GM23338 (cell line): Measurements from ENCODE around the gene CDC45. TPM values are rescaled to one million over a fixed set of nuclear protein-coding genes. Genes with fewer than 3 reads are reported as not detected.

Experiments
- ATAC-seq: fragments of 200-7000 bp; cut with Tn5 transposase; 3 replicates; pipeline ENCODE4 v1.9.1; 2020
- DNase-seq: peaks from one replicate; pipeline ENCODE4 v3.0.0-alpha.2; 2015; ENCODE audit warnings: low spot score
- H2AFZ ChIP-seq: fragments of 200-600 bp; sonication (generic); 2 replicates; pipeline ENCODE4 v1.8.0; 2016; ENCODE audit warnings: antibody characterized with exemption, mild to moderate bottlenecking, moderate library complexity
- H3F3A ChIP-seq: fragments of 200-600 bp; sonication (generic); replicated peaks from 2 replicates; pipeline ENCODE4 v1.8.0; 2017; ENCODE audit warnings: antibody characterized with exemption, mixed run types, low read depth
- H3K27ac ChIP-seq: fragments of 200-600 bp; sonication (generic); 2 replicates; pipeline ENCODE4 v1.6.1; 2016; ENCODE audit warnings: low read depth
- H3K27me3 ChIP-seq: fragments of 200-600 bp; sonication (generic); 2 replicates; pipeline ENCODE4 v1.8.0; 2016; ENCODE audit warnings: mild to moderate bottlenecking, mixed run types, moderate library complexity; ENCODE audit not compliant: insufficient read depth
- H3K36me3 ChIP-seq: fragments of 200-600 bp; sonication (generic); 2 replicates; pipeline ENCODE4 v1.8.0; 2016; ENCODE audit warnings: mild to moderate bottlenecking; ENCODE audit not compliant: insufficient read depth
- H3K4me1 ChIP-seq: fragments of 200-600 bp; sonication (generic); 2 replicates; pipeline ENCODE4 v1.8.0; 2016; ENCODE audit warnings: mild to moderate bottlenecking, moderate library complexity; ENCODE audit not compliant: insufficient read depth
- H3K4me2 ChIP-seq: fragments of 200-600 bp; sonication (generic); 2 replicates; pipeline ENCODE4 v1.7.1; 2017; ENCODE audit warnings: mixed run types
- H3K4me3 ChIP-seq: fragments of 200-600 bp; sonication (generic); 2 replicates; pipeline ENCODE4 v1.6.1; 2016; ENCODE audit warnings: mixed run types
- H3K79me2 ChIP-seq: fragments of 200-600 bp; sonication (generic); replicated peaks from 2 replicates; pipeline ENCODE4 v1.8.0; 2017; ENCODE audit warnings: mild to moderate bottlenecking; ENCODE audit not compliant: insufficient read depth
- H3K9me2 ChIP-seq: fragments of 200-600 bp; sonication (generic); 2 replicates; pipeline ENCODE4 v1.8.0; 2017; ENCODE audit not compliant: insufficient read depth
- H4K20me1 ChIP-seq: fragments of 200-600 bp; sonication (generic); replicated peaks from 2 replicates; pipeline ENCODE4 v1.8.0; 2017; ENCODE audit warnings: mild to moderate bottlenecking; ENCODE audit not compliant: insufficient read depth
- H3K27ac Mint-ChIP-seq: 2 replicates; pipeline ENCODE4 v1.8.0; 2020; ENCODE audit warnings: inconsistent platforms, mild to moderate bottlenecking, moderate library complexity, mixed read lengths
- H3K27me3 Mint-ChIP-seq: 3 replicates; pipeline ENCODE4 v1.8.0; 2022; ENCODE audit warnings: low read depth, mild to moderate bottlenecking, moderate library complexity, mixed read lengths, inconsistent platforms; ENCODE audit not compliant: insufficient read depth, poor library complexity
- H3K36me3 Mint-ChIP-seq: 3 replicates; pipeline ENCODE4 v1.8.0; 2021; ENCODE audit warnings: low read depth, mild to moderate bottlenecking, inconsistent platforms, moderate library complexity, mixed read lengths
- H3K4me1 Mint-ChIP-seq: 3 replicates; pipeline ENCODE4 v1.8.0; 2020; ENCODE audit warnings: mild to moderate bottlenecking, inconsistent platforms, mixed read lengths
- H3K4me3 Mint-ChIP-seq: 3 replicates; pipeline ENCODE4 v1.8.0; 2021; ENCODE audit warnings: moderate library complexity, mild to moderate bottlenecking, inconsistent platforms, mixed read lengths
- H3K9me3 Mint-ChIP-seq: 3 replicates; pipeline ENCODE4 v1.8.0; 2020; ENCODE audit warnings: moderate library complexity, mild to moderate bottlenecking, inconsistent platforms, mixed read lengths
- CREB1 ChIP-seq: fragments of 250-450 bp; sonication (Bioruptor Pico); IDR thresholded peaks from 2 replicates; pipeline ENCODE4 v1.5.0; 2020; ENCODE audit warnings: low read depth, mild to moderate bottlenecking, moderate library complexity
- EZH2 ChIP-seq: fragments of 200-600 bp; sonication (generic); IDR thresholded peaks from one replicate; pipeline ENCODE4 v1.8.0; 2017; ENCODE audit warnings: antibody characterized with exemption, mild to moderate bottlenecking, low read depth; ENCODE audit not compliant: unreplicated experiment
- EZH2phosphoT487 ChIP-seq: fragments of 200-600 bp; sonication (generic); IDR thresholded peaks from one replicate; pipeline ENCODE4 v1.8.1; 2018; ENCODE audit warnings: antibody characterized with exemption; ENCODE audit not compliant: unreplicated experiment
- JUNB ChIP-seq: IDR thresholded peaks from one replicate; pipeline ENCODE4 v1.6.1; 2016; ENCODE audit warnings: antibody characterized with exemption; ENCODE audit not compliant: unreplicated experiment
- NANOG ChIP-seq: IDR thresholded peaks from 2 replicates; pipeline ENCODE4 v1.6.1; 2016; ENCODE audit warnings: antibody characterized with exemption, borderline replicate concordance
- POLR2AphosphoS5 ChIP-seq: IDR thresholded peaks from 2 replicates; pipeline ENCODE4 v1.6.1; 2016; ENCODE audit warnings: antibody characterized with exemption, low read depth
- ZNF114 ChIP-seq: fragments of 250-450 bp; sonication (Bioruptor Pico); IDR thresholded peaks from 2 replicates; pipeline ENCODE4 v1.5.0; 2020; ENCODE audit warnings: mild to moderate bottlenecking, moderate library complexity
- ZNF331 ChIP-seq: fragments of 250-450 bp; sonication (Bioruptor Pico); IDR thresholded peaks from 2 replicates; pipeline ENCODE4 v1.5.0; 2020; ENCODE audit warnings: low read depth, mild to moderate bottlenecking, moderate library complexity
- polyA plus RNA-seq: library from polyadenylated mRNA; unstranded; fragments of >200 nt; fragmentation: Nextera tagmentation; extraction: Ambion mirVana; gene quantifications from 2 replicates; pipeline ENCODE4 v1.2.1, GENCODE V29; 2016
- total RNA-seq: library from RNA; depleted of rRNA; stranded (reverse); fragments of >200 nt; shearing (Covaris generic); gene quantifications from 2 replicates; pipeline ENCODE4 v1.2.3, GENCODE V29; 2014
- TF ChIP-seq, protein P1 (sequence below): fragments of 250-450 bp; sonication (Bioruptor Pico); IDR thresholded peaks from 2 replicates; pipeline ENCODE4 v1.5.0; 2020; ENCODE audit warnings: mild to moderate bottlenecking, moderate library complexity
- TF ChIP-seq, protein P2 (sequence below): IDR thresholded peaks from 2 replicates; pipeline ENCODE4 v1.6.1; 2016; ENCODE audit warnings: antibody characterized with exemption

Gene CDC45
- total and polyA plus RNA-seq, 2 experiments from 2014 or later: 29.0 to 30.3 TPM

DNA sequence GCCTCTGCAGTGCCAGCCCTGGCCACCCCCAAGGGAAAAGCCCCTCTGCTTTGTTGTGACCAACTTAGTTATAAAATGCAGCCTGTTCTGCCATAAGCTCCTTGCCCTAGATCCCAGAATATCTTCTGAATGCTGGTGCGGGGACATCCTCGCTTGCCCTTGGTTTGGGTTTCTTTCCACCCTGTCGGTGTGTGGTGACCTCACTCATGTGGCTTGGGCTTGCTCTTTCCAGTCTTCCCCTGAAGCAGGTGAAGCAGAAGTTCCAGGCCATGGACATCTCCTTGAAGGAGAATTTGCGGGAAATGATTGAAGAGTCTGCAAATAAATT is 27.8 kb downstream of the CDC45 start:
- H3K4me1 ChIP-seq: no peaks in the 10 kb centered on the region
- no peak overlapping the region for H2AFZ ChIP-seq
- peaks cover 6% of the 10 kb centered on the region for H3K4me1 Mint-ChIP-seq
- H4K20me1 ChIP-seq: no peaks in the 10 kb centered on the region
- TF ChIP-seq POLR2AphosphoS5 (no peak), ZNF114 (no peak), ZNF331 (CRISPR knock-in tag) (no peak), EZH2 (no peak), CREB1 (no peak), EZH2phosphoT487 (no peak), JUNB (no peak), NANOG (no peak)
- TF ChIP-seq, protein P1, sequence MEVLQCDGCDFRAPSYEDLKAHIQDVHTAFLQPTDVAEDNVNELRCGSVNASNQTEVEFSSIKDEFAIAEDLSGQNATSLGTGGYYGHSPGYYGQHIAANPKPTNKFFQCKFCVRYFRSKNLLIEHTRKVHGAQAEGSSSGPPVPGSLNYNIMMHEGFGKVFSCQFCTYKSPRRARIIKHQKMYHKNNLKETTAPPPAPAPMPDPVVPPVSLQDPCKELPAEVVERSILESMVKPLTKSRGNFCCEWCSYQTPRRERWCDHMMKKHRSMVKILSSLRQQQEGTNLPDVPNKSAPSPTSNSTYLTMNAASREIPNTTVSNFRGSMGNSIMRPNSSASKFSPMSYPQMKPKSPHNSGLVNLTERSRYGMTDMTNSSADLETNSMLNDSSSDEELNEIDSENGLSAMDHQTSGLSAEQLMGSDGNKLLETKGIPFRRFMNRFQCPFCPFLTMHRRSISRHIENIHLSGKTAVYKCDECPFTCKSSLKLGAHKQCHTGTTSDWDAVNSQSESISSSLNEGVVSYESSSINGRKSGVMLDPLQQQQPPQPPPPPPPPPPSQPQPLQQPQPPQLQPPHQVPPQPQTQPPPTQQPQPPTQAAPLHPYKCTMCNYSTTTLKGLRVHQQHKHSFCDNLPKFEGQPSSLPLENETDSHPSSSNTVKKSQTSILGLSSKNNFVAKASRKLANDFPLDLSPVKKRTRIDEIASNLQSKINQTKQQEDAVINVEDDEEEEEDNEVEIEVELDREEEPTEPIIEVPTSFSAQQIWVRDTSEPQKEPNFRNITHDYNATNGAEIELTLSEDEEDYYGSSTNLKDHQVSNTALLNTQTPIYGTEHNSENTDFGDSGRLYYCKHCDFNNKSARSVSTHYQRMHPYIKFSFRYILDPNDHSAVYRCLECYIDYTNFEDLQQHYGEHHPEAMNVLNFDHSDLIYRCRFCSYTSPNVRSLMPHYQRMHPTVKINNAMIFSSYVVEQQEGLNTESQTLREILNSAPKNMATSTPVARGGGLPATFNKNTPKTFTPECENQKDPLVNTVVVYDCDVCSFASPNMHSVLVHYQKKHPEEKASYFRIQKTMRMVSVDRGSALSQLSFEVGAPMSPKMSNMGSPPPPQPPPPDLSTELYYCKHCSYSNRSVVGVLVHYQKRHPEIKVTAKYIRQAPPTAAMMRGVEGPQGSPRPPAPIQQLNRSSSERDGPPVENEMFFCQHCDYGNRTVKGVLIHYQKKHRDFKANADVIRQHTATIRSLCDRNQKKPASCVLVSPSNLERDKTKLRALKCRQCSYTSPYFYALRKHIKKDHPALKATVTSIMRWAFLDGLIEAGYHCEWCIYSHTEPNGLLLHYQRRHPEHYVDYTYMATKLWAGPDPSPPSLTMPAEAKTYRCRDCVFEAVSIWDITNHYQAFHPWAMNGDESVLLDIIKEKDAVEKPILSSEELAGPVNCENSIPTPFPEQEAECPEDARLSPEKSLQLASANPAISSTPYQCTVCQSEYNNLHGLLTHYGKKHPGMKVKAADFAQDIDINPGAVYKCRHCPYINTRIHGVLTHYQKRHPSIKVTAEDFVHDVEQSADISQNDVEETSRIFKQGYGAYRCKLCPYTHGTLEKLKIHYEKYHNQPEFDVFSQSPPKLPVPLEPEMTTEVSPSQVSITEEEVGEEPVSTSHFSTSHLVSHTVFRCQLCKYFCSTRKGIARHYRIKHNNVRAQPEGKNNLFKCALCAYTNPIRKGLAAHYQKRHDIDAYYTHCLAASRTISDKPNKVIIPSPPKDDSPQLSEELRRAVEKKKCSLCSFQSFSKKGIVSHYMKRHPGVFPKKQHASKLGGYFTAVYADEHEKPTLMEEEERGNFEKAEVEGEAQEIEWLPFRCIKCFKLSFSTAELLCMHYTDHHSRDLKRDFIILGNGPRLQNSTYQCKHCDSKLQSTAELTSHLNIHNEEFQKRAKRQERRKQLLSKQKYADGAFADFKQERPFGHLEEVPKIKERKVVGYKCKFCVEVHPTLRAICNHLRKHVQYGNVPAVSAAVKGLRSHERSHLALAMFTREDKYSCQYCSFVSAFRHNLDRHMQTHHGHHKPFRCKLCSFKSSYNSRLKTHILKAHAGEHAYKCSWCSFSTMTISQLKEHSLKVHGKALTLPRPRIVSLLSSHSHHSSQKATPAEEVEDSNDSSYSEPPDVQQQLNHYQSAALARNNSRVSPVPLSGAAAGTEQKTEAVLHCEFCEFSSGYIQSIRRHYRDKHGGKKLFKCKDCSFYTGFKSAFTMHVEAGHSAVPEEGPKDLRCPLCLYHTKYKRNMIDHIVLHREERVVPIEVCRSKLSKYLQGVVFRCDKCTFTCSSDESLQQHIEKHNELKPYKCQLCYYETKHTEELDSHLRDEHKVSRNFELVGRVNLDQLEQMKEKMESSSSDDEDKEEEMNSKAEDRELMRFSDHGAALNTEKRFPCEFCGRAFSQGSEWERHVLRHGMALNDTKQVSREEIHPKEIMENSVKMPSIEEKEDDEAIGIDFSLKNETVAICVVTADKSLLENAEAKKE (CRISPR knock-in tag): no peak
- TF ChIP-seq, protein P2, sequence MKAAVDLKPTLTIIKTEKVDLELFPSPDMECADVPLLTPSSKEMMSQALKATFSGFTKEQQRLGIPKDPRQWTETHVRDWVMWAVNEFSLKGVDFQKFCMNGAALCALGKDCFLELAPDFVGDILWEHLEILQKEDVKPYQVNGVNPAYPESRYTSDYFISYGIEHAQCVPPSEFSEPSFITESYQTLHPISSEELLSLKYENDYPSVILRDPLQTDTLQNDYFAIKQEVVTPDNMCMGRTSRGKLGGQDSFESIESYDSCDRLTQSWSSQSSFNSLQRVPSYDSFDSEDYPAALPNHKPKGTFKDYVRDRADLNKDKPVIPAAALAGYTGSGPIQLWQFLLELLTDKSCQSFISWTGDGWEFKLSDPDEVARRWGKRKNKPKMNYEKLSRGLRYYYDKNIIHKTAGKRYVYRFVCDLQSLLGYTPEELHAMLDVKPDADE: no peak
- H3K4me3 Mint-ChIP-seq: no peak overlapping the region
- no peaks in the 10 kb centered on the region for H3K36me3 ChIP-seq
- H3K27me3 ChIP-seq: no peaks in the 10 kb centered on the region
- H3K9me3 Mint-ChIP-seq: no peaks in the 10 kb centered on the region
- peaks cover 34% of the 10 kb centered on the region for H3K36me3 Mint-ChIP-seq
- H3K27ac Mint-ChIP-seq: no peak overlapping the region
- H3K27me3 Mint-ChIP-seq: peaks cover 9% of the 10 kb centered on the region
- no peak for DNase-seq
- no peaks in the 10 kb centered on the region for H3K9me2 ChIP-seq
- H3K4me3 ChIP-seq: no peak overlapping the region
- no peaks in the 10 kb centered on the region for H3K79me2 ChIP-seq
- no peak overlapping the region for H3K27ac ChIP-seq
- H3F3A ChIP-seq: 0 out of 2 replicates have a peak, but pooled peaks cover 3% of the 10 kb centered on the region
- no peak overlapping the region for H3K4me2 ChIP-seq
- ATAC-seq: no peak
